GM21529 (cell line): ENCODE measurements around the gene F7.
"Not testable (repeated sequence)": the region's sequence is repeated elsewhere in the genome, so short reads cannot be mapped to it uniquely, and the experiment has no call there.

Experiments
- ATAC-seq: cut with Tn5 transposase; IDR thresholded peaks from one replicate; pipeline ENCODE4 v1.9.1; 2021; ENCODE audit not compliant: unreplicated experiment

F7 gene

GRCh38 chr13:113098162-113098732 is 7.3 kb upstream of the F7 start:
- ATAC-seq, result no peak

DNA sequence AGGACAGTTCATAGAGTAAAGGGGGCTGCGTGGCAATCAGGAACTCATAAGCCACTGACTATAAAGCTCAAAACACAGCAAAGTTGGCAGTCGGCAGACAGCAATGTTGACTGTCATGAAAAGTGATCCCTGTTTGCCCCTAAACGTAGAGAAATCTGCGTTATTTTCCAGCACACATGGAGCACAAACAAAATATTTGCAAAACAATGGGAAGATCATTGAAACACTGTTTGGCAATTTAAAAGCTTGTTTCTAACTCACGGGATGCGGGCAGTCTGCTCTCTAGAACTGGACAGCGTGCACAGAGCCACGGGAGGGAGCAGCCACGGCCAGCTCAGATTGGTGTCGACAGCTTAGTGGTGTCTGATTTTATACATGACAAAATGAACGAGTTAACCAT is 6.4 kb upstream of the F7 start:
- no peak for ATAC-seq

GRCh38 chr13:113102302-113102701 is 3.3 kb upstream of the F7 start:
- not testable (repeated sequence) for ATAC-seq

DNA sequence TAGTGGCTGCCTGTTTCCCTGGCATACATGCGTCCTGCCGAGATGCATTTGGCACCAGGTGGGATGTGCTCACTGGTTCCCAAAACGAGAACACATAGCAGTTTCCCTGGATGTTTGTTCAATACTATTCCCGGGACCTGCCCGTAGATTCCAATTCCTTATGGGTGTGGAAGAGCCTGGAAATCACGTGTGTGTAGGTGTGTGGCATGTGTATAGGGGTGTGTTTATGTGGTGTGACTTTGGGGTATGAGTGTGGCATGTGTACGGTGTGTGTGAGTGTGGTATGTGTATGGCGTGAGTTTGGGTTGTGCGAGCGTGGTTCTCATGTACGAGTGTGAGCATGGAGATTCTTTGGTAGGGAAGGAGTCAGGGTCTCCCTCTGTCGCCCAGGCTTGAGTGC is 2.9 kb upstream of the F7 start:
- ATAC-seq, result no peak

GRCh38 chr13:113103646-113104045 is 1.9 kb upstream of the F7 start:
- ATAC-seq, result no peak

- ATAC-seq, result no peak
Measured at GRCh38 chr13:113105921-113106452, 396 bp downstream of the F7 start.

DNA sequence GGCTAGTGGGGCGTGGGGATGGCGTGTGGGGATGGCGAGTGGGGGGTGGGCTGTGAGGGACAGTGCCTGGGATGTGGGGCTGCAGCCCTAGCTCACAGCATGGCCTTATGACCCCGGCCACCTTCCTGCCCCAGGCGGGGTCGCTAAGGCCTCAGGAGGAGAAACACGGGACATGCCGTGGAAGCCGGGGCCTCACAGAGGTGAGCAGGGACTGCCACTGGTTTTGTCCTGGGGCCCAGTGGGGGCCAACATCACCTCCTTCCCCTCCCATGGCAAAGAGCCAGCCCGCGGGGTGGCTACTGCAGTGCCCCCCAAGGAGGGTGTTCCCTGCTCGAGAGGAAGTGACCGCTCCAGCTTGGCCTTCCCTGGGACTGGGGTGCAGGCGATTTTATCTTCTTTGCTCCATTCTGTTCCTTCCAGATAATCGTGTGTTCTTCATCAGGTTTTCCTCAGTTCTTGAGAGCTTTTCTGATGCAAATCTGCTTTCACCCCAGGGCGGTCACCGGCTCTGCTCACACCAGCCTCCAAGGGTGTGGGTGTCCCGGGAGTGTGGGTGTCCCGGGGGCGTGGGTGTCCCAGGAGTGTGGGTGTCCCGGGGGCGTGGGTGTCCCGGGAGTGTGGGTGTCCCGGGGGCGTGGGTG is 1.2 kb downstream of the F7 start:
- no peak for ATAC-seq

DNA sequence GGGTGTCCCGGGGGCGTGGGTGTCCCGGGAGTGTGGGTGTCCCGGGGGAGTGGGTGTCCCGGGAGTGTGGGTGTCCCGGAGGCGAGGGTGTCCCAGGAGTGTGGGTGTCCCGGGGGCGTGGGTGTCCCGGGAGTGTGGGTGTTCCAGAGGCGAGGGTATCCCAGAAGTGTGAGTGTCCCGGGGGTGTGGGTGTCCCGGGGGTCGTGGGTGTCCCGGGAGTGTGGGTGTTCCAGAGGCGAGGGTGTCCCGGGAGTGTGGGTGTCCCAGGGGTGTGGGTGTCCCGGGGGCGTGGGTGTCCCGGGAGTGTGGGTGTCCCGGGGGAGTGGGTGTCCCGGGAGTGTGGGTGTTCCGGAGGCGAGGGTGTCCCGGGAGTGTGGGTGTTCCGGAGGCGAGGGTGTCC is 2.9 kb downstream of the F7 start:
- ATAC-seq, result not testable (repeated sequence)

DNA sequence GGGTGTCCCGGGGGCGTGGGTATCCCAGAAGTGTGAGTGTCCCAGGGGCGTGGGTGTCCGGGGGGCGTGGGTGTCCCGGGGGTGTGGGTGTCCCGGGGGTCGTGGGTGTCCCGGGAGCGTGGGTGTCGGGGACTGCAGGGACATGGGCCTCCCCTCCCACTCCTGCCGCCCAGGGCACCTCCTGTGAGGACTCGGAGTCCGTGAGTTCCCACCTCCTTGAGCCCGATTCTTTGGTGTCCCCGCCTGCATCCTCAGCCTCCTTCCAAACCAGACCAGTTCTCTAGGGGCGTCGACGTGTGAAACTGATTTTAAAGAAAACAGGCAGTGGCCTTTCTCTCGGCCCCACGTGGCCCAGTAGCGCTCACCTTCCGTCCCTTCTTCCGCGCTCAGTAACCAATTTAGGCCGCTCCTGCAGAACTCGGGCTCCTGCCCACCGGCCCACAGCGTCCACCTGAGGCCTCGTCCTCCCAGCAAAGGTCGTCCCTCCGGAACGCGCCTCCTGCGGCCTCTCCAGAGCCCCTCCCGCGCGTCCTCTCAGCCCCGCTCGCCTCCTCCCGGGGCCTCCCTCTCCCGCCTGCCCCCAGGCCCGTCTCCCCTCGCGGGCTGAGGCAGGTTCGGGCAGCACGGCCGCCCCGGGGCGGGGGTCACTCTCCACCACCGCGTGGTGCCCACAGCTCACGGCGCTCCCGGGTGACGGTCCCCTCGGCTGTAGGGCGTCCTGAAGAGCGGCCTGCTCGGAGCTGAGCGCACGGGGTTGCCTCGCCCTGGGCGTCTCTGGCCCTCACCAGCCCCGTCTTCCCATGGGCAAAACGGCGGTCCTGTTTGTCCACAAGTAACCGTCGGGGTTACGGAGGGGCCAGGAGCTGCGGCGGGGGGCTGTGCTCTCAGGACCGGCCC is 3.8 kb downstream of the F7 start:
- ATAC-seq, result no peak

DNA sequence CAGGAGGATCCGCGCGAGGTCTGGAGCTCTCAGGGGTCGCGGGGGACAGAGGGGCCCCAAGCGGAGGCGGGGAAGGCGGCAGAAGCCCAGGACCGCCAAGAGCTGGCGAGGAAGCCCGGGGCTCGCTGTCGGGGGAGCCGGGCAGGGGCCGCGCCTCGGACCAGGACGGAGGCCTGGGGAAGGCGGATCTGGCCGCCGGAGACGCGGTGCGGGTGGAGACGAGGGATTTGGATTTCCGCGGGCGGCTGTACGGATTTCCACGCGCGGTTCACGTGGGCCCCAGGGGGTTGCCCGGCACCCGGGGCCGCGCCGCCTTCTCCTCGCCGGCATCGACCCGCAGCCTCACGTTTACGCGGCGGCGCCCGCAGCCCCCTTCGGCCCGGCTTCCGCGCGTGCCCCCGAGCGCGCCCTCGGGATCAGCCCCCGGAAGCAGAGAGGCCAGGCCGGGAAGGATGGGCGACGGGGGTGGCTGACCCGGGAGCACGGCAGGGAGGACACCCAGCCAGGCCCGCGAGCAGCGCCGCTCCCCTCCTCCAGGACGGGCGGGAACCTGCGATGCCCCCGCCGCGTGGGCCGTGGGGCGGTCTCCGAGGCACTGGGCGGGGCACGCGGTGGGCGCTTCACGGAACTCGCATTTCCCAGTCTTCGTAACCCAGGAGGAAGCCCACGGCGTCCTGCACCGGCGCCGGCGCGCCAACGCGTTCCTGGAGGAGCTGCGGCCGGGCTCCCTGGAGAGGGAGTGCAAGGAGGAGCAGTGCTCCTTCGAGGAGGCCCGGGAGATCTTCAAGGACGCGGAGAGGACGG is 4.7 kb downstream of the F7 start:
- ATAC-seq, result no peak

DNA sequence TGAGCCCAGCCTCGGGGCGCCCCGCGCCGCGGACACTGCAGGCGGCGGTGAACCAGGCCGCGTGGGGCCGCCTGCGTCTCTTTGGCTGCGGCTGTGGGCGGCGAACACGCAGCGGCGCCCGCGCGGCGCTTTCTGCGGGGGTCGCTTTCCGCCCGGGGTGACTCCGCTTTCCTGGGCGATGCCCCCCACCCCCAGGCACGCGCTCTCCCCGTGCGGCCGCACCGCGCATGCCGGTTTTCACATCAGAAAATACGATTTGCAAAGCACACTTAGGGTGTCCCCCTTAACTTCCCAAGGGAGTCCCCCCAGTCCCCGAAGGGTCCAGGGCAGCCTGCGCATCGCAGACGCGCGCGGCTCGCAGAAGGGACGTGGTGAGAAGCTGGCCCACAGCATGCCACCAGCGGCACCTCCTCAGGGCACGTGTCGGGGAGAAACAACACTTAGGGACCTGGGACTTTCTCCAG is 5.3 kb downstream of the F7 start:
- ATAC-seq, result no peak

GRCh38 chr13:113111821-113112220 is 6.2 kb downstream of the F7 start:
- not testable (repeated sequence) for ATAC-seq

DNA sequence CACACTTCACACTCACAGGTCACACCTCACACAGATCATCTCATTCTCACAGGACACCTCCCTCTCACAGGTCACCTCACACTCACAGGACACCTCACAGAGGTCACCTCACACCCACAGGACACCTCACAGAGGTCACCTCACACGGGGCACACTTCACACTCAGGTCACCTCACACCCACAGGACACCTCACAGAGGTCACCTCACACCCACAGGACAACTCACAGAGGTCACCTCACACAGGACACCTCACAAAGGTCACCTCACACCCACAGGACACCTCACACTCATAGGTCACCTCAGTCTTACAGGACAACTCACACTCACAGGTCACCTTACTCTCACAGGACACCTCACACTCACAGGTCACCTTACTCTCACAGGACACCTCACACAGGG is 6.9 kb downstream of the F7 start:
- not testable (repeated sequence) for ATAC-seq

DNA sequence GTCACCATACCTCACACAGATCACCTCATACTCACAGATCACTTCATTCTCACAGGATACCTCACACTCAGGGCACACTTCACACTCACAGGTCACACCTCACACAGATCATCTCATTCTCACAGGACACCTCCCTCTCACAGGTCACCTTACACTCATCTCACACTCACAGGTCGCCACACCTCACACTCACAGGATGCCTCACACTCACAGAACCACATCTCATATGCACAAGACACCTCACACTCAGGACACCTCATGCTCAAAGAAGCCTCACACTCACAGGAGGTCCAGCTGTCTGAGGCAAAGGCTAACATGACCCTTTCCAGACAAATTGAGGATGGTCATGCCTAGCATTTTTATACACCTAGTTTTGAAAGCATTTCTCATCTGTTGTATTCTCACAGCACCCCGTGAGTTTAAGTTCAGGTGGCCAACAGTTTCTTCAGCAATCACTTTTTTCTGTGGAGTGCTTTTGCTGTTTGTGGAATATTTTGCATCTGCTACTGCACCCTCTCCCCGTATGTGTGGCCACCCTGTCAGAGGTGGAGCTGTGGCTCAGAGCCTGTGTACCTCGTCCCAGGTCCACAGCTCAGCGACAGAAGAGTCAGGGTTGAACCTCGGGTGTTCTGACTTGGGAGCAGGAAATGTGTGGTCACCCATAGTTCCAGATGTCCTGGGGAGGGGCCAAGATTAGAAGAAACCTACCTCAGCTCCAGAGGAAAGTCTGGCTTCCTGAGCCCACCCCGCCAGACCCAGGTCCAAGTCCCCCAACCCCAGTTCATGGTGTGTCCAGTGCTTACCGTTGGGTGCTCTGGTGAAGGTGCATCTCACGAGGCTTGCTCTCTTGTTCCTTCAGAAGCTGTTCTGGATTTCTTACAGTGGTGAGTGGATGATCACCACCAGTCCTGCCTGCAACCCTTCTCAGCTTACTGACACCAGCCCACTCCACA is 7.6 kb downstream of the F7 start:
- no peak for ATAC-seq

DNA sequence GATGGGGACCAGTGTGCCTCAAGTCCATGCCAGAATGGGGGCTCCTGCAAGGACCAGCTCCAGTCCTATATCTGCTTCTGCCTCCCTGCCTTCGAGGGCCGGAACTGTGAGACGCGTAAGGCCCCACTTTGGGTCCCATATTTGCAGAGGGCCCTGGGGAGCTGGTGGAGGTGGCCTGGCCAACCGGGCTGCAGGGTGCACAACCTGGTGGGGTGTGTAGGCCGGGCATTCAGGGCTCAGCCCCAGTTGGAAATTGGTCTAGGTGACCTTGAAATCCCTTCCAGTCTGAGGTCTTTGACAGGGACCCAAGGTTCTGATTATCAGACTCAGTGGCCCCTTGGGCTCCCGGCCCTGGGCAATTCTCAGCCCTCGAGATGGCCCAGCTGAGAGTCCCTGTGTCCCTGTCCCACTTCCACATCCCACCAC is 8.3 kb downstream of the F7 start:
- ATAC-seq, result no peak

- ATAC-seq, result no peak
Measured at GRCh38 chr13:113114511-113115362, 9.1 kb downstream of the F7 start.

DNA sequence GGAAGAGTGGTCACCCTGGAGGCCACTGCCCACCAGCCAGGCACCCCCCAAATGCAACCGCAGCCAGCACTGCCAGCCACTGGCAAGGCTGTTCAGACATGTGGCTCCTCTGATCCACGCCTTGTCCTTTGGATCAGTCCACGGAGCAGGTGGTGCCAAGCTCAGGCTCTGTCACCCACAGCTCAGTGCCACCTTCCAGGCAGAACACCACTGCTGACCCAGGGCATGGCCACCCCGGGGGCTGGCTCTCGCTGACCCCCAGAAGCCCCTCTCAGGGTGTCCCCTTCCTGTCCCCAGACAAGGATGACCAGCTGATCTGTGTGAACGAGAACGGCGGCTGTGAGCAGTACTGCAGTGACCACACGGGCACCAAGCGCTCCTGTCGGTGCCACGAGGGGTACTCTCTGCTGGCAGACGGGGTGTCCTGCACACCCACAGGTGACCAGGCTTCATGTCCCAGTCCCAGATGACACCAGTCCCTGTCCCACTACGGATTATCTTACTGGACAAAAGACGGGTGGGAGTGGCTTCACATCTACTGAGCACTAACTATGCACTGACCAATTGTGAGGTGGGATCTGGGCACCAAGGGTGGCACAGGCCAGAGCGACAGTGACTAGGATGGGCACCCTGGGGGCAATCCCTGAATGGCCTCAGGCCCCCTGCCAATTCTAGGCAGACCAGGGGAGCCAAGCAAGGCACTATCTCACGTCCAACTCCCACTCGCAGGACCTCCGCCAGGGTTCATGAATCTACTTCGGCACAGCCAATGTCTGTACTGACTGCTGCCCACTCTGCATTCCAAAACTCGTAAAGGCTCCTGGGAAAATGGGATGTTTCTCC is 10.0 kb downstream of the F7 start:
- no peak for ATAC-seq

DNA sequence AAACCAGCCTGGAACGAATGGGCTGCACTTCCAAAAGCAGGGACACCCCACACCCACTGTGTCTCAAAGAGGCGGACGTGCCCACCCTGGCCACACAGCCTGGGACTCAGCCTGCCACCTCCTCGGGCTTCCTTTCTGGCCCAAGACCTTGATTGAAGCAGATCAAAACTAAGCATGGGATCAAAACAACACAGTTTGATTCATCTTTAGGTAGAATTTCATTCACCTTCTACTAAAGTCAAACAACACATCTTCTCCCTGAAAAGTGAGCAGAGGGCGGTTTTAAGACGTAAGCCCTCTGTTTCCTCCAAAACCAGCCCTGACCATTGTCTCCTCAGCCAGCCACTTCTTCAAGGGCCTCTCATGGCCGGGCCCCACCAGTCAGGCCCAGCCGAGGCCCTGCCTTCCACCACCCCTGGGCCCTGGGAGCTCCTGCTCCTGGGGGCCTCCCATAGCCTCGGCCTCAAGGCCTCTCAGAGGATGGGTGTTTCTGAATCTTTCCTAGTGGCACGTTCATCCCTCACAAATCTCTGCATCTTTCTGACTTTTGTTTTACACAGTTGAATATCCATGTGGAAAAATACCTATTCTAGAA is 10.7 kb downstream of the F7 start:
- ATAC-seq, result no peak
